ENCODE measurements around the gene KLHL6. TPM values are rescaled to one million over a fixed set of nuclear protein-coding genes. Genes with fewer than 3 reads are reported as not detected.

KLHL6 gene
- total RNA-seq, 1 experiment from 2014 or later = not detected

DNA sequence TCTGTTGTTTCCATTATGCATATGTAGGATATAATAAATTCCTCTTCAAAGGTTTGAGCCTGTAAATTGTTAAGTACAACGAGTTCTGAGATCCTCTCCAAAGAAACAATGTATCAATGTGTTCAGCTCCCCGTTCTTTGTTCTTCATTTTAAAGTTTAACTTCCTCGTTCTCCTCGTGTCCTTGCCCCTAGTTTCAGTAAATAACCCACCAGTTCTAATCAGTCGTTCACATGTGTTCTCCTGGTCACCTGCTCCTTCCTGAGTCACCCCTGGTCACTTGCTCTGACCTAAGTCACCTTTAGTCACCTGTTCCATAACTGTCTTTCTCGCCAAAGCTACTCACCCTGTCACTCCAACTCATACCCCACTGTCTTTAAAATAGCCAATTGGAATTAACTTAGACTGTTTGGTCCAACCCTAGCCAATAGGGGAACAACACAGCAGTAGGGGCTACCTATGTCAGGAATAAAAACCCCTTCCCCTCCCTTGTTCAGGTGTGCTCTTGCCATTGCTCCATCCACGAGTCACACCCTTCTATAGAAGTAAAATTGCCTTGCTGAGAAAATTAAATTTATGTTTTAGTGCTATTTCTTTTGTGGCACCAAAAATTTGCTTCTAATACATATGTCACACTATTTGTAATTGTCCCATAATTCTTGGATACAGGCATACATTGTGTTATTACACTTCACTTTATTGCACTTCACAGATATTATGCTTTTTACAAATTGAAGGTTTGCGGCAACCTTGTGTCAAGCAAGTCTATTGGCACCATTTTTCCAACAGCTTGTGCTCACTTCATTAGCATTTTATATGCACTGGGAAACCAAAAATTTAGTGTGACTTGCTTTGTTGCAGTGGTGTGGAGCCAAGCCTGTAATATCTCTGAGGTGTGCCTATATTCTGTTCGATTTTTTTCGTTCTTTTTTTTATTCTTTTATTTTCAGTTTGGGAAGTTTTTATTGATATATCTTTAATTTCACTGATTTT lies 111.8 kb downstream of the KLHL6 start:
- peaks cover 3 to 13% (median 8%) of the 10 kb centered on the region in 3 experiments; a peak in 6 of 7 replicates for H3K36me3 Mint-ChIP-seq (ENCODE audit: insufficient read depth in 1 of 3, low read depth in 3 of 3)
- Histone ChIP-seq H2BK120ac (ENCODE audit: low read depth, low read length, poor library complexity, severe bottlenecking) (no peak overlapping the region), H3K18ac (ENCODE audit: insufficient read length, low read depth, low read length) (no peak overlapping the region), H4K20me1 (ENCODE audit: control insufficient read depth, insufficient read depth, insufficient read length) (no peaks in the 10 kb centered on the region), H3K23ac (ENCODE audit: insufficient read length, low read depth, low read length) (no peak overlapping the region), H2AFZ (ENCODE audit: low read length) (no peak overlapping the region), H3K79me2 (ENCODE audit: insufficient read depth, low read length) (peaks cover 2% of the 10 kb centered on the region; the same call in 1 of the 2 replicates), H3K9me3 (ENCODE audit: control insufficient read depth, low read depth, low read length) (no peaks in the 10 kb centered on the region), H3K14ac (ENCODE audit: insufficient read depth, low read length) (no peak overlapping the region), H2BK12ac (ENCODE audit: insufficient read length, low read depth, low read length) (no peak overlapping the region), H4K91ac (ENCODE audit: insufficient read length, low read depth, low read length) (no peak overlapping the region), H3K27ac (ENCODE audit: insufficient read length, low read depth, low read length) (no peak overlapping the region), H3K4ac (ENCODE audit: low read depth, low read length) (no peak overlapping the region), H3K56ac (ENCODE audit: insufficient read length, low read depth, low read length) (no peak overlapping the region), H3T11ph (ENCODE audit: low read length) (no peak overlapping the region), H4K5ac (ENCODE audit: insufficient read length, low read depth, low read length) (no peak overlapping the region), H4K8ac (replicated peaks; ENCODE audit: insufficient read length, low read depth, low read length) (no peak overlapping the region), H2BK15ac (ENCODE audit: low read depth, low read length) (no peak overlapping the region), H2AK5ac (ENCODE audit: insufficient read length, low read length) (no peak overlapping the region), H3K4me1 (ENCODE audit: insufficient read depth, low read length) (no peaks in the 10 kb centered on the region), H3K4me2 (ENCODE audit: insufficient read depth, insufficient read length, low read length) (no peak overlapping the region), H3K9ac (ENCODE audit: extremely low read depth, insufficient read length, low read length) (no peak overlapping the region), H3K27me3 (ENCODE audit: insufficient read depth, low read length) (no peaks in the 10 kb centered on the region), H2BK20ac (ENCODE audit: low read depth, low read length, poor library complexity, severe bottlenecking) (no peak overlapping the region), H3K23me2 (ENCODE audit: insufficient read length, low read depth, low read length, poor library complexity, severe bottlenecking) (peaks cover 3% of the 10 kb centered on the region), H2BK5ac (ENCODE audit: insufficient read length, low read length) (no peak overlapping the region), H3K79me1 (ENCODE audit: insufficient read depth, low read depth, low read length, poor library complexity, severe bottlenecking) (no peaks in the 10 kb centered on the region)
- no peaks in the 10 kb centered on the region for H3K27me3 Mint-ChIP-seq (ENCODE audit: low read depth)
- WGBS (ENCODE audit: extremely low coverage, insufficient read length, low lambda C conversion rate) = no CpG with 5 or more reads among the region's 10 CpGs
- DNase-seq = no peak
- H3K4me3 Mint-ChIP-seq = no peak overlapping the region
- H3K4me1 Mint-ChIP-seq = peaks cover 20 to 23% of the 10 kb centered on the region in 2 experiments
- no peak overlapping the region; a peak in 1 of 7 replicates for H3K27ac Mint-ChIP-seq
- TF ChIP-seq, protein P1, sequence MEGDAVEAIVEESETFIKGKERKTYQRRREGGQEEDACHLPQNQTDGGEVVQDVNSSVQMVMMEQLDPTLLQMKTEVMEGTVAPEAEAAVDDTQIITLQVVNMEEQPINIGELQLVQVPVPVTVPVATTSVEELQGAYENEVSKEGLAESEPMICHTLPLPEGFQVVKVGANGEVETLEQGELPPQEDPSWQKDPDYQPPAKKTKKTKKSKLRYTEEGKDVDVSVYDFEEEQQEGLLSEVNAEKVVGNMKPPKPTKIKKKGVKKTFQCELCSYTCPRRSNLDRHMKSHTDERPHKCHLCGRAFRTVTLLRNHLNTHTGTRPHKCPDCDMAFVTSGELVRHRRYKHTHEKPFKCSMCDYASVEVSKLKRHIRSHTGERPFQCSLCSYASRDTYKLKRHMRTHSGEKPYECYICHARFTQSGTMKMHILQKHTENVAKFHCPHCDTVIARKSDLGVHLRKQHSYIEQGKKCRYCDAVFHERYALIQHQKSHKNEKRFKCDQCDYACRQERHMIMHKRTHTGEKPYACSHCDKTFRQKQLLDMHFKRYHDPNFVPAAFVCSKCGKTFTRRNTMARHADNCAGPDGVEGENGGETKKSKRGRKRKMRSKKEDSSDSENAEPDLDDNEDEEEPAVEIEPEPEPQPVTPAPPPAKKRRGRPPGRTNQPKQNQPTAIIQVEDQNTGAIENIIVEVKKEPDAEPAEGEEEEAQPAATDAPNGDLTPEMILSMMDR (conservative IDR thresholded peaks at IDR 0.05) = no peak
- peaks cover 20 to 23% of the 10 kb centered on the region in 2 experiments for H3K9me3 Mint-ChIP-seq

All from H9 (cell line).